ENCODE results near the gene CAPN15. TPM values are rescaled to one million over a fixed set of nuclear protein-coding genes. Genes with fewer than 3 reads are reported as not detected.

The CAPN15 gene
- total and polyA plus RNA-seq, 10 donors, result 25.8 to 71.7 (median 62.5) TPM

GRCh38 chr16:556474-557173 is 29.1 kb downstream of the CAPN15 start:
- TF ChIP-seq POLR2A (IDR thresholded peaks at IDR 0.05) (no peak), CTCF (IDR thresholded peaks at IDR 0.05 in 8 of 11, conservative IDR thresholded peaks at IDR 0.05 in 3 of 11) (no peak), POLR2AphosphoS5 (IDR thresholded peaks at IDR 0.05) (no peak)
- intact Hi-C loops (cut with DNase I; ENCODE audit: low total_unique reads), result no loop called here
- Histone ChIP-seq H3K4me1 (peaks cover 0 to 32% (median 11%) of the 10 kb centered on the region in 6 donors), H3K27ac (no peak overlapping the region), H3K4me3 (no peak overlapping the region), H3K27me3 (replicated peaks in 1 of 7) (peaks cover 10 to 49% (median 32%) of the 10 kb centered on the region in 7 donors), H3K36me3 (peaks cover 0 to 30% (median 25%) of the 10 kb centered on the region in 6 donors), H3K9me3 (no peaks in the 10 kb centered on the region)
- DNase-seq, result no peak
- WGBS, 5 donors, result 86 to 91% (median 89%) methylated on average over 14 to 32 of the region's 32 CpGs

DNA sequence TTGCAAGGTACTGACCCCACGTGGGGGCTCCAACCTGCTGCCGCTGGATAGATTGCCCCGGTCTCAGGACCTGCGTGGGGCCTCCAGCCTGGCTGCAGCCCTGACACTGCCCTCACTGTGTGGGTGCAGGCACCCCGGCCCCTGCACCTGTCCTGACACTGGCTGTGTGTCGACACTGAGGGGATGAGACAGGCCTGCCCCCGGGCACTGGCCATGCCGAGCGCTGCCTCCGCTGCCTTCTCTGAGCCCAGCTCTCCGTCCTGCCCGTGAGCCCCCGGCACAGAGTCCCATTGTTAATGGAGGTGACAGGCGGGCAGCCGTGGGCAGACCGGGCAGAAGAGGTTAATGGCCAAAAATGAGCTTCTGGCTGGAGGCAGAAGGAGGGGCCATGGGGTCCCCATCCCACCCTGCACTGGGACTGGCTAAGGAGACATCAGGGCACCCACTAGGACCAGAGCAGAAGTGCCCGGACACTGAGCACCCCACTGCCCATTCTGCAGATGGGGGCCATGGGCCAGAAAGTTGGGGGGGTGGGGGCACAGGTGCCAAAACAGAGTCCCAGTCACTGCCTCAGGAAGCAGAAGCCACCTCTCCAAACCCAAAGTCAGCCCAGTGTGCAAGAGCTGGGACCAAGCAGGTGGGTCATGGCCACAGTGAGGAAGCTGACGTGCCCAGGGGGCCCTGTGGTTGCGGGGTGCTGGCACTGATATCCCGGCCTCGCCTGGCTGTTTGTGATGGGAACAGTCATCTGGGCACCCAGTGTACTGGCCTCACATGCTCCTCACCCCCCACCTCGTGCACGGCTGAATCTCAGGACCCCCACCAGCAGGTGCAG is 30.2 kb downstream of the CAPN15 start:
- no peak for DNase-seq

DNA sequence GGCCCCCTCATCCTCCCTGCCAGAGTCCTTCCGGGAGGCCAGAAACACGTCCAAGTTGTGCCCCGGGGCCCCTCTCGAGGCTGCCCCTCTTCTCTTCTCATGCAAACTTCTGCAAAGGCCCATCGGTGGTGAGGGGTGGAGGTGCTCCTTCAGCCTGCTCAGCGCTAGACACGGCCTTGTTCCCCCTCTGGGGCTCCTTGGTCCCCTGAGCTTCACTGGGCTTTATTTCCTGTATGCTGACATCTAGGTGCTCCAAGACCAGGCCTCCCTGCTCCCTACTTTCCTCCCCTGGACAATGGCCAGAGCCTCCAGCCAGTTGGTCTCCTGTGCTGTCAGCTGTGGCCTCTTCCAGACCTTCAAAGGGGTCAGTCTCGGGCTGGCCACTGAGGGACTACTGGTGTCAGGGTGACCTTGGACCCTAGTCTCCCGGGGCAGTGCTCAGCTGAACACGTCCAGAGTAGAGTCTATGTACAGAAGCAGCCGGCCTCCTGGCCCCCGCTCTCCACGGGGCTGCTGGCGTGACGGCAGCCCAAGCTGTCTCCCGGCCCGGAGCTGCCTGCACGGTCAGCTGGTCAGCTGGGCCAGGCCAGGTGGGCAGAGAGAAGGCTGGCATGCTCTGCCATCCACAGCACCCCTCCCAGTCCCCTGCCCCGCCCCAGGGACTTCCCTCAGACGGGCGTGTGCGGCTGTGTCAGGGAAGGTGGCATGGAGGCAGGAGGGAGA is 30.9 kb downstream of the CAPN15 start:
- peaks cover 0 to 32% (median 11%) of the 10 kb centered on the region in 6 donors for H3K4me1 ChIP-seq
- no peaks in the 10 kb centered on the region for H3K9me3 ChIP-seq
- H3K27ac ChIP-seq, result no peak overlapping the region
- peaks cover 10 to 56% (median 37%) of the 10 kb centered on the region in 7 donors for H3K27me3 ChIP-seq (replicated peaks in 1 of 7)
- WGBS, 5 donors, result 40 to 61% (median 52%) methylated on average over 12 to 22 of the region's 22 CpGs
- DNase-seq, result no peak
- H3K36me3 ChIP-seq, result peaks cover 0 to 11% (median 9%) of the 10 kb centered on the region in 6 donors
- H3K4me3 ChIP-seq, result no peak overlapping the region
- no peak for TF ChIP-seq CTCF (IDR thresholded peaks at IDR 0.05 in 8 of 11, conservative IDR thresholded peaks at IDR 0.05 in 3 of 11)
- no peak for TF ChIP-seq POLR2A (IDR thresholded peaks at IDR 0.05)
- no peak for TF ChIP-seq POLR2AphosphoS5 (IDR thresholded peaks at IDR 0.05)
- intact Hi-C loops (cut with DNase I; ENCODE audit: low total_unique reads), result no loop called here

More for the DNA sequence above, 30.2 kb downstream of the CAPN15 start:
- TF ChIP-seq CTCF (IDR thresholded peaks at IDR 0.05 in 8 of 11, conservative IDR thresholded peaks at IDR 0.05 in 3 of 11) (no peak), POLR2AphosphoS5 (IDR thresholded peaks at IDR 0.05) (no peak), POLR2A (IDR thresholded peaks at IDR 0.05) (no peak)
- Histone ChIP-seq H3K4me1 (peaks cover 0 to 32% (median 11%) of the 10 kb centered on the region in 6 donors), H3K36me3 (peaks cover 0 to 19% (median 14%) of the 10 kb centered on the region in 6 donors), H3K27me3 (replicated peaks in 1 of 7) (peaks cover 10 to 56% (median 37%) of the 10 kb centered on the region in 7 donors), H3K4me3 (no peak overlapping the region), H3K27ac (no peak overlapping the region), H3K9me3 (no peaks in the 10 kb centered on the region)
- 62 to 84% (median 69%) methylated on average over 12 to 23 of the region's 23 CpGs for WGBS, 5 donors
- intact Hi-C loops (cut with DNase I; ENCODE audit: low total_unique reads), result no loop called here

All from spleen (tissue), 11 donors.